PC-9 (cell line): ENCODE measurements around the gene NMNAT3. TPM values are rescaled to one million over a fixed set of nuclear protein-coding genes. Genes with fewer than 3 reads are reported as not detected.

ENCODE experiments used
- BruUV-seq: library from RNA; stranded (reverse); fragments of 400-500 nt; replicated peaks from 2 replicates; lab custom pipeline; 2021; lab: Mats Ljungman, UMichigan
- CTCF ChIA-PET: fragments of 300-600 bp; sonication (Branson Sonifier 250); formaldehyde crosslinking; loops from one replicate; lab custom pipeline; 2022; ENCODE audit warnings: antibody characterized with exemption; lab: Charles Lee
- POLR2A ChIA-PET: fragments of 300-600 bp; sonication (Branson Sonifier 250); formaldehyde crosslinking; loops from one replicate; lab custom pipeline; 2022; ENCODE audit warnings: antibody characterized with exemption; ENCODE audit not compliant: unreplicated experiment; lab: Charles Lee
- DNase-seq, 2 experiments: peaks; one replicate each; pipeline versions ENCODE4 v3.0.0 to v3.0.0-alpha.2; 2015 to 2022; ENCODE audit warnings: mixed read lengths in 1 of 2
- H2AFZ ChIP-seq: fragments of 200-600 bp; sonication (generic); 2 replicates; pipeline ENCODE4 v1.8.1; 2017; ENCODE audit warnings: antibody characterized with exemption
- H3F3A ChIP-seq: fragments of 200-600 bp; sonication (generic); 2 replicates; pipeline ENCODE4 v1.8.1; 2017; ENCODE audit warnings: antibody characterized with exemption, mild to moderate bottlenecking, low read depth; ENCODE audit not compliant: insufficient read depth
- H3K27ac ChIP-seq: fragments of 200-600 bp; sonication (generic); 2 replicates; pipeline ENCODE4 v1.6.1; 2016; ENCODE audit warnings: mixed run types
- H3K27me3 ChIP-seq: fragments of 200-600 bp; sonication (generic); 2 replicates; pipeline ENCODE4 v1.6.1; 2016; ENCODE audit warnings: low read depth, mixed run types; ENCODE audit not compliant: insufficient read depth
- H3K36me3 ChIP-seq: fragments of 200-600 bp; sonication (generic); 2 replicates; pipeline ENCODE4 v1.6.1; 2016; ENCODE audit warnings: low read depth, mixed run types
- H3K4me1 ChIP-seq: fragments of 200-600 bp; sonication (generic); replicated peaks from 2 replicates; pipeline ENCODE4 v1.6.1; 2016; ENCODE audit warnings: mixed run types; ENCODE audit not compliant: insufficient read depth
- H3K4me2 ChIP-seq: fragments of 200-600 bp; sonication (generic); 2 replicates; pipeline ENCODE4 v1.6.1; 2017; ENCODE audit warnings: mixed run types
- H3K4me3 ChIP-seq: fragments of 200-600 bp; sonication (generic); 2 replicates; pipeline ENCODE4 v1.6.1; 2016; ENCODE audit warnings: mixed run types
- H3K79me2 ChIP-seq: fragments of 200-600 bp; sonication (generic); 2 replicates; pipeline ENCODE4 v1.6.1; 2017; ENCODE audit warnings: low read depth, mixed run types
- H3K9me2 ChIP-seq: fragments of 200-600 bp; sonication (generic); 2 replicates; pipeline ENCODE4 v1.8.1; 2017; ENCODE audit warnings: mild to moderate bottlenecking; ENCODE audit not compliant: insufficient read depth
- H3K9me3 ChIP-seq: fragments of 200-600 bp; sonication (generic); 2 replicates; pipeline ENCODE4 v1.8.1; 2016; ENCODE audit warnings: low read depth; ENCODE audit not compliant: insufficient read depth
- H4K20me1 ChIP-seq: fragments of 200-600 bp; sonication (generic); 2 replicates; pipeline ENCODE4 v1.8.1; 2017; ENCODE audit not compliant: insufficient read depth
- CTCF ChIP-seq: fragments of 200-600 bp; sonication (generic); conservative IDR thresholded peaks from 2 replicates; pipeline ENCODE4 v1.6.1; 2017; ENCODE audit warnings: mixed run types, antibody characterized with exemption, mild to moderate bottlenecking, moderate library complexity
- EZH2 ChIP-seq: fragments of 200-600 bp; sonication (generic); IDR thresholded peaks from 2 replicates; pipeline ENCODE4 v1.8.0; 2017; ENCODE audit warnings: antibody characterized with exemption, low read depth
- intact Hi-C: fragments of 100-400 bp; cut with micrococcal nuclease; formaldehyde crosslinking; loops from one replicate; pipeline ENCODE4 v1.10.0; 2022; ENCODE audit not compliant: unreplicated experiment
- total RNA-seq: library from RNA; stranded (reverse); gene quantifications from 2 replicates; pipeline ENCODE4 v1.2.3, GENCODE V29; 2021

NMNAT3 gene
- total RNA-seq, 1 experiment from 2014 or later = 1.6 TPM

DNA sequence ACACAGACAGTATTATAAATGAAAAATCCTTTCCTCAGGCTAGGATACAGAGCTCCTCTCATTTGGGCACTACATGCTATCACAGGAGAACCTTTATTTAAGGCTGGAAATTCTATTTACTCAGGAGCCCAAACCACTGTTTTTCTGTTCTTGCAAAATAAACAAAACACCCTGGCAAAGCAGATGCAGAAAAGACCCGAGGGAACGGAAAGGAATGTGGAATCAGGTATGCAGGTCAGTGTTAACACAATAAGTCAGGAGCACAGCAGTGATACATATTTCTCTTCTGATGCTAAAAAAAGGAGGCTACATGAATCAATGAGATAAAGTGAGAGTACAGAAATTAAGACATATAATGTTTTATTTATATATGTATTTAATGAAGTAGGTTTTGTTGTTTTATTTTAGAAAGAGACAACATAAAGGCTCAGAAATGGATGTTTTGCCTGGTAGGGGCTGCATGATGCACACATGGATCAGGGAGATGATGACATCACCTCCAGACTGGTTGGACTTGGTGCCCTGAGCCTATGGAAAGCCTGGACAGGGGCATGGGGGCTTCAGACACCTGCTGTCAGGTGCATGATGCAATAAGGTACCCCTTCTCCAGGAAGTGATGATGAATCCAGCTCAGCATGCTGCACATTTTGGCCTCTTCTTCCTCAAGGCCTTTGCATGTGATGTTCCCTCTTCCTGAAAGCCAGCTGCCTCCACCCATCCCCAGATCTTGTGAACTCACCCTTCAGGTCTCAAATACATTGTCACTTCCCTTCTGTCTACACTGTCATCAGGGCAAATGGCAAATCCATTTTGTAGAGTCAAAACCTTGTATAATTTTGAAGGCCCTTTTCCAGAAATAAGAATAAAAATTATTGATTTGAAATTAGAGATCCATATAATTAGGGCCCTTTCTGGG, 119.2 kb downstream of the NMNAT3 start:
- Histone ChIP-seq H3K79me2 (no peaks in the 10 kb centered on the region), H3F3A (peaks cover 13% of the 10 kb centered on the region; the same call in 1 of the 2 replicates), H3K27ac (peak overlapping the region; percentile 39), H2AFZ (no peak overlapping the region), H4K20me1 (no peaks in the 10 kb centered on the region), H3K36me3 (no peaks in the 10 kb centered on the region), H3K9me2 (no peaks in the 10 kb centered on the region), H3K9me3 (no peaks in the 10 kb centered on the region), H3K27me3 (no peaks in the 10 kb centered on the region), H3K4me1 (peaks cover 47% of the 10 kb centered on the region), H3K4me3 (no peak overlapping the region), H3K4me2 (peak overlapping the region; percentile 47)
- no TSS peak for BruUV-seq
- POLR2A ChIA-PET = interaction anchor here (0.6 kb wide), 1 partner anchor 241 kb away, joined by 11 read pairs; no protein-coding TSS in a partner anchor
- peak in 1 of 2 experiments; percentile 60 for DNase-seq
- TF ChIP-seq CTCF (no peak), EZH2 (no peak)
- intact Hi-C loops = loop anchor here (1.0 to 2.0 kb wide), 3 partner anchors 24 to 124 kb away; no protein-coding TSS in a partner anchor
- CTCF ChIA-PET = no interaction called here

GRCh38 chr3:139557041-139557440, 120.7 kb downstream of the NMNAT3 start:
- Histone ChIP-seq H3K27me3 (no peaks in the 10 kb centered on the region), H3K4me2 (peak overlapping the region; percentile 16; the same call in 1 of the 2 replicates), H3K36me3 (no peaks in the 10 kb centered on the region), H3F3A (peaks cover 13% of the 10 kb centered on the region; the same call in 1 of the 2 replicates), H3K9me2 (no peaks in the 10 kb centered on the region), H2AFZ (no peak overlapping the region), H3K27ac (no peak overlapping the region), H4K20me1 (no peaks in the 10 kb centered on the region), H3K4me3 (no peak overlapping the region), H3K4me1 (peaks cover 47% of the 10 kb centered on the region), H3K9me3 (no peaks in the 10 kb centered on the region), H3K79me2 (no peaks in the 10 kb centered on the region)
- BruUV-seq = no TSS peak
- no peak for TF ChIP-seq EZH2
- no peak for TF ChIP-seq CTCF
- peak in 1 of 2 experiments; percentile 66 for DNase-seq
- CTCF ChIA-PET = no interaction called here
- intact Hi-C loops = no loop called here
- POLR2A ChIA-PET = no interaction called here

DNA sequence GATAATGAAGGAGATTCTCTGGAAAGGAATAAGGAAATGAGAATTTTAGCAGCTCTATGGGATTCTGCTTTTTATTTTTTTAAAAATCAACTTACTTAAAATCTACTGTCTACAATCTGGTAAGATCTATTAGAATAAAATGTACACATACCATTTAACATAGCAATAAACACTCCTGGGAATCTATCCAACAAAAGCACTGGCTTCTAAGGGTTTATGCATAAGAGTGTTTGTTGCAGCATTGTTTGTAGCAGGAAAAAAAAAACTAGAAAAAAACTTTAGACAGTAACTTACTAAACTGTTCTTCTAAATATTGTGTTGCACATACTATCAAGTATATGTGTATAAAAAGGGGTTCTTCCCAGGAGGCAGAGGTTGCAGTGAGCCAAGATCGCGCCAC, 122.5 kb downstream of the NMNAT3 start:
- H3K27ac ChIP-seq = no peak overlapping the region
- peaks cover 13% of the 10 kb centered on the region; the same call in 1 of the 2 replicates for H3F3A ChIP-seq
- no peak overlapping the region for H2AFZ ChIP-seq
- CTCF ChIA-PET = no interaction called here
- no peaks in the 10 kb centered on the region for H3K9me2 ChIP-seq
- DNase-seq = no peak
- POLR2A ChIA-PET = no interaction called here
- peaks cover 45% of the 10 kb centered on the region for H3K4me1 ChIP-seq
- H3K9me3 ChIP-seq = no peaks in the 10 kb centered on the region
- H3K27me3 ChIP-seq = no peaks in the 10 kb centered on the region
- no peak overlapping the region for H3K4me2 ChIP-seq
- TF ChIP-seq EZH2 (no peak), CTCF (no peak)
- no peaks in the 10 kb centered on the region for H3K79me2 ChIP-seq
- BruUV-seq = no TSS peak
- intact Hi-C loops = no loop called here
- H4K20me1 ChIP-seq = no peaks in the 10 kb centered on the region
- H3K36me3 ChIP-seq = no peaks in the 10 kb centered on the region
- H3K4me3 ChIP-seq = no peak overlapping the region
